Karpas-422 (cell line): ENCODE data around the gene STX8. TPM values are rescaled to one million over a fixed set of nuclear protein-coding genes. Genes with fewer than 3 reads are reported as not detected.
"Not testable (repeated sequence)": the region's sequence is repeated elsewhere in the genome, so short reads cannot be mapped to it uniquely, and the experiment has no call there.

ENCODE experiments used
- DNase-seq: peaks from one replicate; pipeline ENCODE4 v3.0.0-alpha.2; 2015
- H2AFZ ChIP-seq: fragments of 200-600 bp; sonication (generic); 2 replicates; pipeline ENCODE4 v1.6.1; 2014; ENCODE audit warnings: antibody characterized with exemption, low read length, mixed read lengths
- H3K27ac ChIP-seq: fragments of 200-600 bp; sonication (generic); 2 replicates; pipeline ENCODE4 v1.5.1; 2014; ENCODE audit warnings: mild to moderate bottlenecking, low read length, moderate library complexity
- H3K27me3 ChIP-seq: fragments of 200-600 bp; sonication (generic); 2 replicates; pipeline ENCODE4 v1.6.1; 2014; ENCODE audit warnings: low read length, mixed read lengths
- H3K36me3 ChIP-seq: fragments of 200-600 bp; sonication (generic); 2 replicates; pipeline ENCODE4 v1.6.1; 2014; ENCODE audit warnings: low read length, mixed read lengths; ENCODE audit not compliant: insufficient read depth
- H3K4me1 ChIP-seq: fragments of 200-600 bp; sonication (generic); 2 replicates; pipeline ENCODE4 v1.6.1; 2014; ENCODE audit warnings: mild to moderate bottlenecking, low read length, mixed read lengths
- H3K4me2 ChIP-seq: fragments of 200-600 bp; sonication (generic); 2 replicates; pipeline ENCODE4 v1.6.1; 2014; ENCODE audit warnings: low read length, low read depth, mild to moderate bottlenecking; ENCODE audit not compliant: poor library complexity, severe bottlenecking
- H3K4me3 ChIP-seq: fragments of 200-600 bp; sonication (generic); 2 replicates; pipeline ENCODE4 v1.5.1; 2014; ENCODE audit warnings: mild to moderate bottlenecking, antibody characterized with exemption, low read length, mixed read lengths
- H3K79me2 ChIP-seq: fragments of 200-600 bp; sonication (generic); 2 replicates; pipeline ENCODE4 v1.6.1; 2014; ENCODE audit warnings: mild to moderate bottlenecking, low read length, mixed read lengths
- H3K9ac ChIP-seq: fragments of 200-600 bp; sonication (generic); 2 replicates; pipeline ENCODE4 v1.6.0; 2014; ENCODE audit warnings: low read length
- H3K9me2 ChIP-seq: fragments of 200-600 bp; sonication (generic), shearing (Covaris generic); replicated peaks from 2 replicates; pipeline ENCODE4 v1.6.0; 2014; ENCODE audit warnings: mild to moderate bottlenecking, low read length, moderate library complexity; ENCODE audit not compliant: insufficient read depth
- H3K9me3 ChIP-seq: fragments of 300-700, 200-600 bp; sonication (generic); 2 replicates; pipeline ENCODE4 v1.6.1; 2014; ENCODE audit warnings: low read length, mixed read lengths
- H4K20me1 ChIP-seq: fragments of 200-600 bp; sonication (generic); 2 replicates; pipeline ENCODE4 v1.6.1; 2014; ENCODE audit warnings: mild to moderate bottlenecking, antibody characterized with exemption, low read length, low read depth; ENCODE audit not compliant: insufficient read depth
- total RNA-seq: library from RNA; depleted of rRNA; stranded (reverse); fragments of >200 nt; shearing (Covaris generic); gene quantifications from 2 replicates; pipeline ENCODE4 v1.2.3, GENCODE V29; 2014; ENCODE audit warnings: low replicate concordance

STX8 gene
- total RNA-seq, 1 experiment from 2014 or later: 40.0 TPM

- DNase-seq: no peak
- no peak overlapping the region for H3K27ac ChIP-seq
- no peaks in the 10 kb centered on the region for H3K9me3 ChIP-seq
- no peak overlapping the region for H3K4me3 ChIP-seq
- H3K27me3 ChIP-seq: no peaks in the 10 kb centered on the region
- no peak overlapping the region for H3K9ac ChIP-seq
- H3K4me2 ChIP-seq: no peak overlapping the region
- H3K79me2 ChIP-seq: no peaks in the 10 kb centered on the region
- H3K36me3 ChIP-seq: no peaks in the 10 kb centered on the region
- no peaks in the 10 kb centered on the region for H3K9me2 ChIP-seq
- no peak overlapping the region for H2AFZ ChIP-seq
- H3K4me1 ChIP-seq: no peaks in the 10 kb centered on the region
- 0 out of 2 replicates have a peak, but pooled peaks cover 11% of the 10 kb centered on the region for H4K20me1 ChIP-seq
Observed at GRCh38 chr17:9468937-9469336, 106.7 kb downstream of the STX8 start.

- Histone ChIP-seq H3K4me1 (no peaks in the 10 kb centered on the region), H3K27me3 (no peaks in the 10 kb centered on the region), H3K9ac (no peak overlapping the region), H3K36me3 (no peaks in the 10 kb centered on the region), H3K27ac (no peak overlapping the region), H3K9me3 (no peaks in the 10 kb centered on the region), H3K79me2 (no peaks in the 10 kb centered on the region), H3K9me2 (no peaks in the 10 kb centered on the region), H2AFZ (no peak overlapping the region), H3K4me3 (no peak overlapping the region), H3K4me2 (no peak overlapping the region), H4K20me1 (0 out of 2 replicates have a peak, but pooled peaks cover 11% of the 10 kb centered on the region)
- no peak for DNase-seq
Observed at GRCh38 chr17:9468532-9468931, 107.1 kb downstream of the STX8 start.

DNA sequence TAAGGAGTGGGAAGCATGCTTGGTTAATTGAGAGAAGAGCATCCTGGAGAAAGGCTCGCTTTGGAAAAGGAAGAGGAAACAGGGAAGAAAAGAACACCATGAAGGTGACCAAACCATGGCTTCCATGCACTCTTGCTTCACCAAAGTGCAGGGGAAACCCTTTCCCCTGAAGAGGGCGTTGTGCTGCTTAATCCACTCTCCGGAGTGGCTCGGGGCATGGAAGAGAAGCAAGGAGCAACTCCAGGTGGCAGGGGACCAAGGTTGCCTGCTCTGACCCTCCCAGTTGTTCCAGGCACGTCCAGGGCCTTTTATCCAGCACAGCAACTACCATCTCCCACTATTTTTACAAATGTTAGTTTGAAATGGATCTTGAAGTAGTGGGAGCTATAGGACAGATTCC lies 108.1 kb downstream of the STX8 start:
- Histone ChIP-seq H2AFZ (no peak overlapping the region), H3K27ac (no peak overlapping the region), H3K9me3 (no peaks in the 10 kb centered on the region), H3K36me3 (no peaks in the 10 kb centered on the region), H3K27me3 (no peaks in the 10 kb centered on the region), H4K20me1 (0 out of 2 replicates have a peak, but pooled peaks cover 11% of the 10 kb centered on the region), H3K4me1 (no peaks in the 10 kb centered on the region), H3K4me2 (no peak overlapping the region), H3K79me2 (no peaks in the 10 kb centered on the region), H3K9ac (no peak overlapping the region), H3K9me2 (no peaks in the 10 kb centered on the region), H3K4me3 (no peak overlapping the region)
- no peak for DNase-seq

DNA sequence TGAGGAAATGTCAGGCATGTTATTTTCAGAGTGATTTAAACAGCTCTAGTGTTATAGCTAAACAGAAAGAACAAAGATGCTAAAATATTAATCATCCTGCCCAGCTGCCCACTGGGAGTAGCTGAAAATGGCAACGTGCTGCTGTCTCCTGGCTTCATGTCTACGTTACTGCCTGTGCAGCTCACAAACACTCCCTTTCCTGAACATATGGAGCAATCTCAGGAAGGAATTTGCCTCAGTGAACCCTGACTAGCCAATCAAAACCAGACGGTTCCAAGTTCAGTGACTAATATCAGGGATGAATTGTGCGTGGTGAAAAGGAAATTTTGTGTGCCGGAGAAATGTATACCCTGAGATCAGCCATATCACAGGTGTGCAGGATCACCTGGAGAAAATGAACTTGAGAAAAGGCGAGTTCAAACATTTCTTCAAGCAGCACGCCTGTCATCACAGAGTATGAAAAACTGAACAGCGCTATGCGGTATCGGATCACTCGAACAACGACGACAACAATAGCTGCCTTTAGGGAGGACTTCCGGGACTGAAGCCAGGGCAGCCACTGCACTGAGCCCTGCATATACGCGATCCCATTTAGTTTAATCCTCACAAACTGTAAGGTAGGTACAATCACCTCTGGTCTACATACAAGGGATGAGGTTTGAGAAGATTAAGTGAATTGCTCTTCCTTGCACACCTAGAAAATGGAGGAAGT lies 110.3 kb downstream of the STX8 start:
- 0 out of 2 replicates have a peak, but pooled peaks cover 11% of the 10 kb centered on the region for H4K20me1 ChIP-seq
- H3K9me3 ChIP-seq: no peaks in the 10 kb centered on the region
- no peaks in the 10 kb centered on the region for H3K4me1 ChIP-seq
- no peak overlapping the region for H3K27ac ChIP-seq
- H3K36me3 ChIP-seq: no peaks in the 10 kb centered on the region
- no peak overlapping the region for H3K9ac ChIP-seq
- H3K9me2 ChIP-seq: no peaks in the 10 kb centered on the region
- H3K4me2 ChIP-seq: no peak overlapping the region
- no peak overlapping the region for H3K4me3 ChIP-seq
- DNase-seq: no peak
- H2AFZ ChIP-seq: no peak overlapping the region
- no peaks in the 10 kb centered on the region for H3K27me3 ChIP-seq
- no peaks in the 10 kb centered on the region for H3K79me2 ChIP-seq

DNA sequence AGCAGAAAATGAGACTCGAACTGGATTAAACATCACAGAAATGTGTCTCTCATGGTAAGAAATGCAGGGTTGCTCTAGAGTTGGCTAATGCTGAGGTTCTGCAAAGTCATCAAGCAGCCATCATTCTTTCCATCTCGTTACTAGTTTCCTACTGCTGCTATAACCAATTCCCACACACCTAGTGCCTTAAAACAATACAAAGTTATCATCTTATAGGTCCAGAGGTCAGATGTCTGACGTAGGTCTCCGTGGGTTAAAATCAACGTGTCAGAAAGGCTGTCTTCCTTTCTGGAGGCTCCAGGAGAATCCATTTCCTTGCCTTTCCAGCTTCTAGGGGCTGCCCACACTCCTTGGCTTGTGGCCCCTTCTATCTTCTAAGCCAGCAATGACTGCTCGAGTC lies 118.6 kb downstream of the STX8 start:
- H3K27me3 ChIP-seq: no peaks in the 10 kb centered on the region
- no peaks in the 10 kb centered on the region for H3K9me3 ChIP-seq
- H3K9ac ChIP-seq: no peak overlapping the region
- DNase-seq: no peak
- no peaks in the 10 kb centered on the region for H4K20me1 ChIP-seq
- no peaks in the 10 kb centered on the region for H3K4me1 ChIP-seq
- H3K27ac ChIP-seq: no peak overlapping the region
- H3K36me3 ChIP-seq: no peaks in the 10 kb centered on the region
- no peak overlapping the region for H3K4me2 ChIP-seq
- no peak overlapping the region for H3K4me3 ChIP-seq
- no peaks in the 10 kb centered on the region for H3K79me2 ChIP-seq
- no peak overlapping the region for H2AFZ ChIP-seq
- no peaks in the 10 kb centered on the region for H3K9me2 ChIP-seq

- DNase-seq: no peak
- Histone ChIP-seq H3K4me1 (no peaks in the 10 kb centered on the region), H3K79me2 (no peaks in the 10 kb centered on the region), H3K36me3 (no peaks in the 10 kb centered on the region), H3K9me3 (no peaks in the 10 kb centered on the region), H4K20me1 (no peaks in the 10 kb centered on the region), H3K27ac (no peak overlapping the region), H3K27me3 (no peaks in the 10 kb centered on the region), H2AFZ (no peak overlapping the region), H3K4me2 (no peak overlapping the region), H3K4me3 (no peak overlapping the region), H3K9me2 (no peaks in the 10 kb centered on the region), H3K9ac (no peak overlapping the region)
Observed at GRCh38 chr17:9456330-9456729, 119.3 kb downstream of the STX8 start.

DNA sequence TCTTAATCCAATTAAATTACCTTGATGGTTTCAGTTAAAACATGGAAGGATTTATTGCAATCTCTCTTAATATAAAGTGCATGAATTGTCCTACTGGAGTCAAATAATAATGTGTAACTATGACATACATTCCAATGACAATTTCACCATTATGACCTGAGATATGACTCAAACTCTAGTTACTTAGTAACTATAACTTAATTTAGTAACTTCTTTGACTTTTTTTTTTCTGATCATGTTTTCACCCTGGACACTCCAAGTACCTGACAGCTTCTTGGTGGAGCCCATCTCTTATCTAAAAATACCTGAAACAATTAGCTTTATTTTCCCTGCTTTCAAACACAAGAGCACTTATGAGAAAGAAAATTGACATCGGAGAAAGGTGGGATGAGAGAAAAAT lies 123.7 kb downstream of the STX8 start:
- H3K4me1 ChIP-seq: no peaks in the 10 kb centered on the region
- no peaks in the 10 kb centered on the region for H3K36me3 ChIP-seq
- no peaks in the 10 kb centered on the region for H3K9me2 ChIP-seq
- no peak overlapping the region for H3K4me2 ChIP-seq
- no peak overlapping the region for H3K27ac ChIP-seq
- H3K4me3 ChIP-seq: no peak overlapping the region
- H3K79me2 ChIP-seq: no peaks in the 10 kb centered on the region
- no peak overlapping the region for H3K9ac ChIP-seq
- DNase-seq: no peak
- no peak overlapping the region for H2AFZ ChIP-seq
- no peaks in the 10 kb centered on the region for H3K9me3 ChIP-seq
- no peaks in the 10 kb centered on the region for H4K20me1 ChIP-seq
- H3K27me3 ChIP-seq: no peaks in the 10 kb centered on the region

DNA sequence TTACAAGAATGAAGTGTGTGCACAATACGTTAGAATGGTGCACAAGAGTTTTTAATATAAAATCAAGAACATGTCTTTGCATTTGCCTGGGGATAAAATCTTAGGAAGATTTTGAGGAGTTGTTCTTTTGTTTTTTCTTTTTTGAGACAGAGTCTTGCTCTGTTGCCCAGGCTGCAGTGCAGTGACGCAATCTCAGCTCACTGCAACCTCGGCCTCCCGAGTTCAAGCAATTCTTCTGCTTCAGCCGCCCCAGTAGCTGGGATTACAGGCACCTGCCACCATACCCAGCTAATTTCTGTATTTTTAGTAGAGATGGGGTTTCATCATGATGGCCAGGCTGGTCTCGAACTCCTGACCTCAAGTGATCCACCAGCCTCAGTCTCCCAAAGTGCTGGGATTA lies 128.3 kb downstream of the STX8 start:
- H4K20me1 ChIP-seq, H3K4me3 ChIP-seq, H3K27me3 ChIP-seq, H3K4me1 ChIP-seq, DNase-seq, H3K9ac ChIP-seq, H3K27ac ChIP-seq, H2AFZ ChIP-seq, H3K9me2 ChIP-seq, H3K4me2 ChIP-seq, H3K9me3 ChIP-seq, H3K36me3 ChIP-seq, H3K79me2 ChIP-seq: not testable (repeated sequence)
